Measurements from ENCODE around the gene TSPAN12.

TSPAN12 gene

GRCh38 chr7:120742372-120742771 is 115.6 kb downstream of the TSPAN12 start:
- no peak for TF ChIP-seq EZH2phosphoT487 (IDR thresholded peaks at IDR 0.05; ENCODE audit: borderline replicate concordance)
- TF ChIP-seq, protein P1, sequence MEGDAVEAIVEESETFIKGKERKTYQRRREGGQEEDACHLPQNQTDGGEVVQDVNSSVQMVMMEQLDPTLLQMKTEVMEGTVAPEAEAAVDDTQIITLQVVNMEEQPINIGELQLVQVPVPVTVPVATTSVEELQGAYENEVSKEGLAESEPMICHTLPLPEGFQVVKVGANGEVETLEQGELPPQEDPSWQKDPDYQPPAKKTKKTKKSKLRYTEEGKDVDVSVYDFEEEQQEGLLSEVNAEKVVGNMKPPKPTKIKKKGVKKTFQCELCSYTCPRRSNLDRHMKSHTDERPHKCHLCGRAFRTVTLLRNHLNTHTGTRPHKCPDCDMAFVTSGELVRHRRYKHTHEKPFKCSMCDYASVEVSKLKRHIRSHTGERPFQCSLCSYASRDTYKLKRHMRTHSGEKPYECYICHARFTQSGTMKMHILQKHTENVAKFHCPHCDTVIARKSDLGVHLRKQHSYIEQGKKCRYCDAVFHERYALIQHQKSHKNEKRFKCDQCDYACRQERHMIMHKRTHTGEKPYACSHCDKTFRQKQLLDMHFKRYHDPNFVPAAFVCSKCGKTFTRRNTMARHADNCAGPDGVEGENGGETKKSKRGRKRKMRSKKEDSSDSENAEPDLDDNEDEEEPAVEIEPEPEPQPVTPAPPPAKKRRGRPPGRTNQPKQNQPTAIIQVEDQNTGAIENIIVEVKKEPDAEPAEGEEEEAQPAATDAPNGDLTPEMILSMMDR (conservative IDR thresholded peaks at IDR 0.05; ENCODE audit: low read length) = no peak
- Histone ChIP-seq H3K9me3 (ENCODE audit: insufficient read depth, low read depth, low read length) (no peaks in the 10 kb centered on the region), H3K4me1 (ENCODE audit: insufficient read depth, low read length, poor library complexity, severe bottlenecking) (no peaks in the 10 kb centered on the region), H4K20me1 (ENCODE audit: insufficient read depth, low read length, poor library complexity, severe bottlenecking) (no peaks in the 10 kb centered on the region), H3K4me3 (ENCODE audit: low read length, poor library complexity, severe bottlenecking) (no peak overlapping the region), H3F3A (ENCODE audit: low read depth) (no peaks in the 10 kb centered on the region), H3K9ac (ENCODE audit: low read depth, low read length, poor library complexity, severe bottlenecking) (no peak overlapping the region), H3K36me3 (ENCODE audit: insufficient read depth, low read length) (no peaks in the 10 kb centered on the region), H3K9me2 (replicated peaks; ENCODE audit: low read depth, low read length) (no peaks in the 10 kb centered on the region), H3K4me2 (ENCODE audit: low read depth, low read length, poor library complexity, severe bottlenecking) (no peak overlapping the region), H3K79me2 (ENCODE audit: insufficient read depth, low read length) (no peaks in the 10 kb centered on the region), H3K27me3 (ENCODE audit: insufficient read depth, low read length, poor library complexity, severe bottlenecking) (no peaks in the 10 kb centered on the region), H2AFZ (ENCODE audit: low read length) (peak overlapping the region; percentile 57; the same call in 1 of the 2 replicates)

GRCh38 chr7:120741371-120742042 is 116.4 kb downstream of the TSPAN12 start:
- no peaks in the 10 kb centered on the region for H3K36me3 ChIP-seq (ENCODE audit: insufficient read depth, low read length)
- no peaks in the 10 kb centered on the region for H3K79me2 ChIP-seq (ENCODE audit: insufficient read depth, low read length)
- H3F3A ChIP-seq (ENCODE audit: low read depth) = no peaks in the 10 kb centered on the region
- no peak overlapping the region for H2AFZ ChIP-seq (ENCODE audit: low read length)
- H3K27me3 ChIP-seq (ENCODE audit: insufficient read depth, low read length, poor library complexity, severe bottlenecking) = no peaks in the 10 kb centered on the region
- no peaks in the 10 kb centered on the region for H3K4me1 ChIP-seq (ENCODE audit: insufficient read depth, low read length, poor library complexity, severe bottlenecking)
- H3K9ac ChIP-seq (ENCODE audit: low read depth, low read length, poor library complexity, severe bottlenecking) = no peak overlapping the region
- TF ChIP-seq EZH2phosphoT487 (IDR thresholded peaks at IDR 0.05; ENCODE audit: borderline replicate concordance) = no peak
- TF ChIP-seq, protein P1 (conservative IDR thresholded peaks at IDR 0.05; ENCODE audit: low read length) = no peak
- no peak overlapping the region for H3K4me2 ChIP-seq (ENCODE audit: low read depth, low read length, poor library complexity, severe bottlenecking)
- no peak overlapping the region for H3K4me3 ChIP-seq (ENCODE audit: low read length, poor library complexity, severe bottlenecking)
- no peaks in the 10 kb centered on the region for H3K9me2 ChIP-seq (replicated peaks; ENCODE audit: low read depth, low read length)
- no peaks in the 10 kb centered on the region for H3K9me3 ChIP-seq (ENCODE audit: insufficient read depth, low read depth, low read length)
- no peaks in the 10 kb centered on the region for H4K20me1 ChIP-seq (ENCODE audit: insufficient read depth, low read length, poor library complexity, severe bottlenecking)

DNA sequence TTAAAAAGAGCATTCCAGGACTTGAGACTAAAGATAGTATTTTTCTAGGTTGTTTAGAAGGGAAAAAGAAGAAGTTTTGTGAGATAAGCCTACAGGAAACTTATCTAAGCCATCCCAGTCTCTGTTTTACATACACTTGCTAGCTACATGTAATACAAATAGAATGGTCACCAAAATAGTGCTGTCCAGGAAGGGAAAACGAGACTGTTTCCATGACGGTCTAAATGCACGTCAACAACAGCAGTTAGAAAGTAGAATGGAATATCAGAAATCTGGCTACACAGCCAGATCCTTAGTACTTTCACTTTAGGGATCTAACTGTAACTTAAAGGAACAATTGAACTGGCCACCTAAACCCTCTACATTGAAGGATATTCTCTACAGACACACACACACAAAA is 117.6 kb downstream of the TSPAN12 start:
- no peaks in the 10 kb centered on the region for H3K79me2 ChIP-seq (ENCODE audit: insufficient read depth, low read length)
- no peak overlapping the region for H2AFZ ChIP-seq (ENCODE audit: low read length)
- no peaks in the 10 kb centered on the region for H3K27me3 ChIP-seq (ENCODE audit: insufficient read depth, low read length, poor library complexity, severe bottlenecking)
- H3K9ac ChIP-seq (ENCODE audit: low read depth, low read length, poor library complexity, severe bottlenecking) = no peak overlapping the region
- no peaks in the 10 kb centered on the region for H3K9me2 ChIP-seq (replicated peaks; ENCODE audit: low read depth, low read length)
- no peaks in the 10 kb centered on the region for H3K4me1 ChIP-seq (ENCODE audit: insufficient read depth, low read length, poor library complexity, severe bottlenecking)
- no peaks in the 10 kb centered on the region for H3K9me3 ChIP-seq (ENCODE audit: insufficient read depth, low read depth, low read length)
- H3K4me2 ChIP-seq (ENCODE audit: low read depth, low read length, poor library complexity, severe bottlenecking) = no peak overlapping the region
- no peaks in the 10 kb centered on the region for H4K20me1 ChIP-seq (ENCODE audit: insufficient read depth, low read length, poor library complexity, severe bottlenecking)
- TF ChIP-seq EZH2phosphoT487 (IDR thresholded peaks at IDR 0.05; ENCODE audit: borderline replicate concordance) = no peak
- TF ChIP-seq, protein P1 (conservative IDR thresholded peaks at IDR 0.05; ENCODE audit: low read length) = no peak
- H3K36me3 ChIP-seq (ENCODE audit: insufficient read depth, low read length) = no peaks in the 10 kb centered on the region
- no peak overlapping the region for H3K4me3 ChIP-seq (ENCODE audit: low read length, poor library complexity, severe bottlenecking)
- H3F3A ChIP-seq (ENCODE audit: low read depth) = no peaks in the 10 kb centered on the region

Data from Loucy (cell line).